ENCODE measurements around the gene ATP5F1B.

The ATP5F1B gene

GRCh38 chr12:56687223-56688128 is 41.7 kb upstream of the ATP5F1B start:
- TF ChIP-seq ZBTB7A (IDR thresholded peaks at IDR 0.05; ENCODE audit: low read depth) (peak; percentile 35; the same call in 1 of the 2 replicates), EP300 (IDR thresholded peaks at IDR 0.05; ENCODE audit: borderline replicate concordance) (no peak; the same call in 1 of the 2 replicates), REST (IDR thresholded peaks at IDR 0.05; ENCODE audit: low read depth) (0 out of 2 replicates have a peak, but pooled peaks have one; percentile 14), CREB1 (IDR thresholded peaks at IDR 0.05; ENCODE audit: low read depth) (no peak), USF1 (IDR thresholded peaks at IDR 0.05) (no peak), RAD21 (IDR thresholded peaks at IDR 0.05; ENCODE audit: low read depth) (no peak), CEBPB (IDR thresholded peaks at IDR 0.05) (peak; percentile 20; the same call in 1 of the 2 replicates), YY1 (IDR thresholded peaks at IDR 0.05; ENCODE audit: low read depth) (no peak; the same call in 1 of the 2 replicates), MAX (IDR thresholded peaks at IDR 0.05) (peak; percentile 73), TAF1 (IDR thresholded peaks at IDR 0.05; ENCODE audit: low read depth) (no peak), NFIC (IDR thresholded peaks at IDR 0.05) (no peak), FOXM1 (IDR thresholded peaks at IDR 0.05; ENCODE audit: borderline replicate concordance, low read depth) (no peak), EGR1 (IDR thresholded peaks at IDR 0.05) (no peak), TEAD4 (IDR thresholded peaks at IDR 0.05) (no peak), TCF12 (IDR thresholded peaks at IDR 0.05; ENCODE audit: low read depth) (no peak)

GRCh38 chr12:56684745-56685359 is 39.1 kb upstream of the ATP5F1B start:
- no peak for TF ChIP-seq YY1 (IDR thresholded peaks at IDR 0.05; ENCODE audit: low read depth)
- no peak for TF ChIP-seq RAD21 (IDR thresholded peaks at IDR 0.05; ENCODE audit: low read depth)
- no peak for TF ChIP-seq FOXM1 (IDR thresholded peaks at IDR 0.05; ENCODE audit: borderline replicate concordance, low read depth)
- no peak for TF ChIP-seq TCF12 (IDR thresholded peaks at IDR 0.05; ENCODE audit: low read depth)
- TF ChIP-seq CEBPB (IDR thresholded peaks at IDR 0.05), result no peak
- no peak for TF ChIP-seq EP300 (IDR thresholded peaks at IDR 0.05; ENCODE audit: borderline replicate concordance)
- TF ChIP-seq CREB1 (IDR thresholded peaks at IDR 0.05; ENCODE audit: low read depth), result no peak
- TF ChIP-seq REST (IDR thresholded peaks at IDR 0.05; ENCODE audit: low read depth), result no peak
- TF ChIP-seq NFIC (IDR thresholded peaks at IDR 0.05), result no peak
- no peak for TF ChIP-seq TAF1 (IDR thresholded peaks at IDR 0.05; ENCODE audit: low read depth)
- no peak for TF ChIP-seq EGR1 (IDR thresholded peaks at IDR 0.05)
- no peak for TF ChIP-seq MAX (IDR thresholded peaks at IDR 0.05)
- TF ChIP-seq USF1 (IDR thresholded peaks at IDR 0.05), result no peak
- TF ChIP-seq TEAD4 (IDR thresholded peaks at IDR 0.05), result no peak

- no peak for TF ChIP-seq RAD21 (IDR thresholded peaks at IDR 0.05; ENCODE audit: low read depth)
- TF ChIP-seq YY1 (IDR thresholded peaks at IDR 0.05; ENCODE audit: low read depth), result no peak
- TF ChIP-seq MAX (IDR thresholded peaks at IDR 0.05), result no peak
- no peak for TF ChIP-seq NFIC (IDR thresholded peaks at IDR 0.05)
- no peak for TF ChIP-seq EGR1 (IDR thresholded peaks at IDR 0.05)
- no peak for TF ChIP-seq REST (IDR thresholded peaks at IDR 0.05; ENCODE audit: low read depth)
- no peak for TF ChIP-seq TCF12 (IDR thresholded peaks at IDR 0.05; ENCODE audit: low read depth)
- no peak for TF ChIP-seq TEAD4 (IDR thresholded peaks at IDR 0.05)
- TF ChIP-seq CEBPB (IDR thresholded peaks at IDR 0.05), result no peak
- TF ChIP-seq ZBTB7A (IDR thresholded peaks at IDR 0.05; ENCODE audit: low read depth), result no peak
- no peak for TF ChIP-seq TAF1 (IDR thresholded peaks at IDR 0.05; ENCODE audit: low read depth)
- no peak for TF ChIP-seq USF1 (IDR thresholded peaks at IDR 0.05)
Measured at GRCh38 chr12:56682323-56682722, 36.5 kb upstream of the ATP5F1B start.
